Measurements from ENCODE around the gene RIC8B.
"Not testable (repeated sequence)": the region's sequence is repeated elsewhere in the genome, so short reads cannot be mapped to it uniquely, and the experiment has no call there.

The RIC8B gene, protein sequence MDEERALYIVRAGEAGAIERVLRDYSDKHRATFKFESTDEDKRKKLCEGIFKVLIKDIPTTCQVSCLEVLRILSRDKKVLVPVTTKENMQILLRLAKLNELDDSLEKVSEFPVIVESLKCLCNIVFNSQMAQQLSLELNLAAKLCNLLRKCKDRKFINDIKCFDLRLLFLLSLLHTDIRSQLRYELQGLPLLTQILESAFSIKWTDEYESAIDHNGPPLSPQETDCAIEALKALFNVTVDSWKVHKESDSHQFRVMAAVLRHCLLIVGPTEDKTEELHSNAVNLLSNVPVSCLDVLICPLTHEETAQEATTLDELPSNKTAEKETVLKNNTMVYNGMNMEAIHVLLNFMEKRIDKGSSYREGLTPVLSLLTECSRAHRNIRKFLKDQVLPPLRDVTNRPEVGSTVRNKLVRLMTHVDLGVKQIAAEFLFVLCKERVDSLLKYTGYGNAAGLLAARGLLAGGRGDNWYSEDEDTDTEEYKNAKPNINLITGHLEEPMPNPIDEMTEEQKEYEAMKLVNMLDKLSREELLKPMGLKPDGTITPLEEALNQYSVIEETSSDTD

GRCh38 chr12:106774005-106774807, at the start of gene RIC8B:
TSS of gene RIC8B (plus strand) at chr12:106774682. CDS start at chr12:106774746, 64 bp downstream.
- in situ Hi-C loops (cut with HindIII; ENCODE audit: low pct_ligation_motif_present, low pct_unique_long_range_greater_than_20kb, low sequenced_read_pairs): no loop called here
- peak; percentile 100 for DNase-seq

- DNase-seq: no peak
- in situ Hi-C loops (cut with HindIII; ENCODE audit: low pct_ligation_motif_present, low pct_unique_long_range_greater_than_20kb, low sequenced_read_pairs): no loop called here
Measured at GRCh38 chr12:106724934-106725333, 49.5 kb upstream of the RIC8B start.

DNA sequence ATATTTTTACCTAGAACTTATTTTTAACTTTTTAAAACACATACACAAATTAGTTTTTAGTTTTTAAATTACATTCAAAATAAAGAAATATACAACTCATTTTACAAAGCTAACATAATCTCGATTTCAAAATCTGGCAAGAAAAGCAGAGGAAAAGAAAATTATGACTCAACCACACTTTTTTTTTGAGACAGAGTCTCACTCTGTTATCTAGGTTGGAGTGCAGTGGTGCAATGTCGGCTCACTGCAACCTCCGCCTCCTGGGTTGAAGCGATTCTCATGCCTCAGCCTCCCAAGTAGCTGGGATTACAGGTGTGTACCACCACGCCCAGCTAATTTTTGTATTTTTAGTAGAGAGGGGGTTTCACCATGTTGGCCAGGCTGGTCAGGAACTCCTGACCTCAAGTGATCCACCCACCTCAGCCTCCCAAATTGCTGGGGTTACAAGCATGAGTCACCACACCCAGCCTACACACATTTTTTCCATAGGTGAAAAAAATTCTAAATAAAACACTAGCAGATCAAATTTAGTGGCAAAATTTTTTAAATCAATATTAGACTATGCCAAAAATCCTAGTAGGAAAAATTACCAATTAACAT, 47.8 kb upstream of the RIC8B start:
- DNase-seq; in situ Hi-C loops (cut with HindIII; ENCODE audit: low pct_ligation_motif_present, low pct_unique_long_range_greater_than_20kb, low sequenced_read_pairs): not testable (repeated sequence)

DNA sequence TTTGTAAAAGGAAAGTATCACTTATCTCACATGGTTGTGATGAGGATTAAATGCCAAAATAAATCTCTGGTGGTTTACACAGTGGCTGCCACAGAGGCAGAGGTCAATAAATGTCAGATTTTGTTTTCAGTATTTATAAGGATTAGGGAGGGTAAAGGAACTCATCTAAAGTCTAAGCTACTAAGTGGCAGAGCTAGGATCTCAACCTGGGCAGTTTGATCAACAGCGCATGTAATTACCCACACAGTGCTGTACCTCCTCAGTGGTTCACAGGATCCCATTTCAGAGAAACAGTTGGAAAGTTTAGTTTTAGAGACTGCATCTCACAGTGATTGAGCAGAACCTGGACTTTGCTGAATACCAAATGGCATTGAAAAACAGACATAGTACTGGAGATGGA, 44.9 kb upstream of the RIC8B start:
- in situ Hi-C loops (cut with HindIII; ENCODE audit: low pct_ligation_motif_present, low pct_unique_long_range_greater_than_20kb, low sequenced_read_pairs): no loop called here
- DNase-seq: no peak

DNA sequence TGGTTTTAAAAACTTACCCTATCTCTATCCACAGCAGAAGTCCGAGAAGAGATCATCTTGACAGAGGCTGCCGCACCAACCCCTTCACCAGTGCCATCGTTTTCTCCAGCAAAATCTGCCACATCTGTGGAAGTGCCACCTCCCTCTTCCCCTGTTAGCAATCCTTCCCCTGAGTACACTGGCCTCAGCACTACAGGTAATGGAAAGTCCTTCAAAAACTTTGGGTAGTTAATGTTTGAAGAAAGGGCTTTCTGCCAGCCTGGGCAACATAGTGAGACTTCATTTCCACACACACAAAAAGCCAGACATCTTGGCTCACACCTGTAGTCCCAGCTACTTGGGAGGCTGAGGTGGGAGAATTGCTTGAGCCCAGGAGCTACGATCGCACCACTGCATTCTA, 41.6 kb upstream of the RIC8B start:
- in situ Hi-C loops (cut with HindIII; ENCODE audit: low pct_ligation_motif_present, low pct_unique_long_range_greater_than_20kb, low sequenced_read_pairs): no loop called here
- DNase-seq: no peak

GRCh38 chr12:106733660-106734059, 40.8 kb upstream of the RIC8B start:
- DNase-seq: peak; percentile 23
- in situ Hi-C loops (cut with HindIII; ENCODE audit: low pct_ligation_motif_present, low pct_unique_long_range_greater_than_20kb, low sequenced_read_pairs): no loop called here

- in situ Hi-C loops (cut with HindIII; ENCODE audit: low pct_ligation_motif_present, low pct_unique_long_range_greater_than_20kb, low sequenced_read_pairs): no loop called here
- DNase-seq: no peak
Measured at GRCh38 chr12:106736051-106736957, 38.2 kb upstream of the RIC8B start.

DNA sequence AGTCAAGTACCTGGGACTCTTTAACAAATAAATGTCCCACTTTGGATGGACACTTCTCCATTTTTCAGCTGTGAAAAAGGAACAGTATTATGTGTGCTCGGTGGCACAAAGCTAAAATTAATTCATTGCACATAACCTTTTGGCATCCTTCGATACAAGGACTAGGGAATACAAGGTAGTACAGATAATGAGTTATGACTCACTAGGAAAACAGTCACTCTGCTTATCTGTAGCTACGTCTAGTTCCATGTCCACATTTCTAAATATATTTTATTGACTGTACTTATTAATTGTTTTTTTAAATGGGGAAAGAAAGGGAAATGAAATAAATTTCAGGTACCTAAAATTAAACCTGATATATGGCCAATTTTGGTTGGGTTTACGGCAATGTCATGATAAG, 35.2 kb upstream of the RIC8B start:
- DNase-seq: no peak
- in situ Hi-C loops (cut with HindIII; ENCODE audit: low pct_ligation_motif_present, low pct_unique_long_range_greater_than_20kb, low sequenced_read_pairs): no loop called here

DNA sequence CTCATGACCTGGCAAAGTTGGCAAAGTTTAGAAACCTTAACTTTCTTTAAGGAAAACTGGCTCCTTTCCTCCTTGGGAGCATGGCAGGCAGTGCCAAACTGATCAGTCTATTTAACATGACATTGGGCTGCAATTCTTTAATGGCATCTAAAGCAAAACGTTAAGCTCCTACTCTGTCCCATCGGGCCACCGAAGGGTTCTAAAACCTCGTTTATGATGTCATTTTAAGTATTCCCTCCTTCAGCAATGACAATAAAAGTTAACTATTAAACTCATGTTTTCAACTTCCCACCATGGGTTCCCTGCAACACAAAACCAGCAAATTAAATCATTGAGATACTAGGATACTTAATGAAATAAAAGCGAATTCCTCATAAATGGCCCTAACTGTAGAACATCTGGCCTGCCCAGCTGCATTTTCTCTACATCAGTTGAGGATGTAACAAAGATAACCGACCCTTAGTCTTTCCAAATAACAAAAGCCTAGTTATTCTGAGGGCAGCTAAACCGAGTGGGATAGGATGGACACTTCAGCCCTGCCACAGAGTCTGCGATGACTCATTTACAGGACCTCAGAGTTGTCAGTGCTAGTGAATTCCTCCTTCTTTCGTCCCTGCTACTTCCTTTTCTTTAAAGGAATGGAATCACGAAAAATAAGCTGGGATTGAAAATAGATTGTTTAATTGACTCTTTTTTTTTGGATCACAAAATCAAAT, 34.5 kb upstream of the RIC8B start:
- in situ Hi-C loops (cut with HindIII; ENCODE audit: low pct_ligation_motif_present, low pct_unique_long_range_greater_than_20kb, low sequenced_read_pairs): no loop called here
- DNase-seq: peak; percentile 68

DNA sequence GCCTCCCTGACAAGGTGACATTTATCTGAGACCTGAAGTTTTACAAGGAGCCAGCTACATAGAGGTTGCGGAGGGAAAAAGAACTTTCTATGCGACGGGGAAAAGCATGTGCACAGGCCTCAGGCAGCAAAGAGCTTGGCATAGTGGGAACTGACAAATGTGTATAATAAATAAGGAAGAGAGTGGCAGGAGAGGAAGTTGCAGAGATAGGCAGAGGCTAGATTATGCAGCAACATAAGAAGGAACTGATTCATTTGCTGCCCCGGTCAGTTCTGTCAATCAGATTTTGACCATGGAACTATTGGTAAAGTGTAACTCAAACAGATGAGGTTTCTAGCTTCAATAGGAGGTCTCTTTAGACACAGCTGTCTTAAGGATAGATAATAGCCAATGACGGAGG, 33.7 kb upstream of the RIC8B start:
- DNase-seq: no peak
- in situ Hi-C loops (cut with HindIII; ENCODE audit: low pct_ligation_motif_present, low pct_unique_long_range_greater_than_20kb, low sequenced_read_pairs): no loop called here

DNA sequence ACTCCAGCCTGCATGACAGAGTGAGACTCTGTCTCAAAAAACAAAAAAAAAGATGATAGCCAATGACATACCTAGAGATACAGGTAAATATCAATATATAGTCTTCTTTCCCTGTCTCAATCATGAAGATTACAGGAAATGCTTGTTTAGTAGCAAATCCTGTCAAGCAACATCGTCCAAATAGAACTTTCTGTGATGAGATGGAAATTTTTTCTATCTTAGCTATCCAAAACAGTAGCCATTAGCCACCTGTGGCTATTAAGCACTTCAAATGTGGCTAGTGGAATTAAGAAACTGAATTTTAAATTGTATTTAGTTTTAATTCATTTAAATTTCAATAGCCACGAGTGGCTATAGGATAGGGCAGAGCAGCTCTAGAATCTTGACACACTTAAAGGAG, 33.2 kb upstream of the RIC8B start:
- DNase-seq: no peak
- in situ Hi-C loops (cut with HindIII; ENCODE audit: low pct_ligation_motif_present, low pct_unique_long_range_greater_than_20kb, low sequenced_read_pairs): no loop called here

- DNase-seq: no peak
- in situ Hi-C loops (cut with HindIII; ENCODE audit: low pct_ligation_motif_present, low pct_unique_long_range_greater_than_20kb, low sequenced_read_pairs): no loop called here
Measured at GRCh38 chr12:106743270-106743988, 31.1 kb upstream of the RIC8B start.

- in situ Hi-C loops (cut with HindIII; ENCODE audit: low pct_ligation_motif_present, low pct_unique_long_range_greater_than_20kb, low sequenced_read_pairs): no loop called here
- no peak for DNase-seq
Measured at GRCh38 chr12:106744600-106744999, 29.9 kb upstream of the RIC8B start.

GRCh38 chr12:106745181-106745745, 29.2 kb upstream of the RIC8B start:
- no peak for DNase-seq
- in situ Hi-C loops (cut with HindIII; ENCODE audit: low pct_ligation_motif_present, low pct_unique_long_range_greater_than_20kb, low sequenced_read_pairs): no loop called here

- no peak for DNase-seq
- in situ Hi-C loops (cut with HindIII; ENCODE audit: low pct_ligation_motif_present, low pct_unique_long_range_greater_than_20kb, low sequenced_read_pairs): no loop called here
Measured at GRCh38 chr12:106747973-106748436, 26.5 kb upstream of the RIC8B start.

DNA sequence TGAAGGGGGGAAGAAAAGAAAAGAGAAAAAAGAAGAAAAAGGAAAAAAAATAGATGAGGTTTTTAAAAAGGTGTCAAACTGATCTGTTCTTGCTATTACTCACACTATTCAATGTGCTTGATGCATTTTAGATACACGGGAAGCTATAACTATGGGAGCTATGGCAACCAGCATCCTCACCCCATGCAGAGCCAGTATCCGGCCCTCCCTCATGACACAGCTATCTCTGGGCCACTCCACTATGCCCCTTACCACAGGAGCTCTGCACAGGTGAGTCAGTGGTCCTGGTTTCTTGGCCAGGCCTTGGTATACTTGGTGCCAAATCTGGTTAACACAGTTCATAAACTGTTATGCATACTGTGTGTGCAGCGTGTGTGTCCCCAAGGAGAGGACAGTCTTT, 24.0 kb upstream of the RIC8B start:
- in situ Hi-C loops (cut with HindIII; ENCODE audit: low pct_ligation_motif_present, low pct_unique_long_range_greater_than_20kb, low sequenced_read_pairs): no loop called here
- no peak for DNase-seq

GRCh38 chr12:106753526-106753925, 21.0 kb upstream of the RIC8B start:
- no peak for DNase-seq
- in situ Hi-C loops (cut with HindIII; ENCODE audit: low pct_ligation_motif_present, low pct_unique_long_range_greater_than_20kb, low sequenced_read_pairs): no loop called here
